ENCODE results near the gene BID. TPM values are rescaled to one million over a fixed set of nuclear protein-coding genes. Genes with fewer than 3 reads are reported as not detected.
A peak's percentile ranks its signal among the peaks of the same experiment; 100 is the strongest.
"Not testable (repeated sequence)": the region's sequence is repeated elsewhere in the genome, so short reads cannot be mapped to it uniquely, and the experiment has no call there.

BID gene
- total RNA-seq, 2 donors from 2014 or later = 32.0 to 59.3 TPM

- no peak overlapping the region for H3K27ac Mint-ChIP-seq
- ATAC-seq (no peak), DNase-seq (ENCODE audit: low spot score) (no peak)
- no peaks in the 10 kb centered on the region for H3K36me3 Mint-ChIP-seq
- H3K4me1 Mint-ChIP-seq (ENCODE audit: low read depth in 2 of 2) = no peaks in the 10 kb centered on the region
- no peak overlapping the region for H3K4me3 Mint-ChIP-seq
- H3K9me3 Mint-ChIP-seq = no peaks in the 10 kb centered on the region
- H3K27me3 Mint-ChIP-seq = no peaks in the 10 kb centered on the region
Measured at GRCh38 chr22:17717708-17718107, 56.6 kb downstream of the BID start.

DNA sequence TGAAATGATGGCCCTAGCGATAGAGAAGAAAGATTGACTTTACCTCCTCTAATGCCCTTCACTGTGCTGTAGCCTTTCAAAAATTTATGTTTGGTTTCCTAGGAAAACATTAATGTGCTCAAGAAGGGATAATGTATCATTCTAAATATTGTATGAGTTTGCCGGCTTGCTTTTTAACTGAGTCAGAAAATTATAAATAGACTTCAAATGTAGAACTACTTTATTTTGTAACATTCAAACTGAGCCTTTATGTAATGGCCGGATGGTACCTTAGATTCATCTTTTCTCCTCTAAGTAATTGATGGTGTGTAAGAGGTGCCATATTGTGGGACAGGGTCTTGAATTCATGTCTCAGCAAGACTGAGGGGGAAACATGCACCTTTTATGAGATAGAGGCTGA lies 57.7 kb downstream of the BID start:
- H3K9me3 Mint-ChIP-seq = no peaks in the 10 kb centered on the region
- H3K4me3 Mint-ChIP-seq = no peak overlapping the region
- H3K27me3 Mint-ChIP-seq = no peaks in the 10 kb centered on the region
- DNase-seq (ENCODE audit: low spot score) (no peak), ATAC-seq (no peak)
- no peaks in the 10 kb centered on the region for H3K4me1 Mint-ChIP-seq (ENCODE audit: low read depth in 2 of 2)
- no peaks in the 10 kb centered on the region for H3K36me3 Mint-ChIP-seq
- no peak overlapping the region for H3K27ac Mint-ChIP-seq

DNA sequence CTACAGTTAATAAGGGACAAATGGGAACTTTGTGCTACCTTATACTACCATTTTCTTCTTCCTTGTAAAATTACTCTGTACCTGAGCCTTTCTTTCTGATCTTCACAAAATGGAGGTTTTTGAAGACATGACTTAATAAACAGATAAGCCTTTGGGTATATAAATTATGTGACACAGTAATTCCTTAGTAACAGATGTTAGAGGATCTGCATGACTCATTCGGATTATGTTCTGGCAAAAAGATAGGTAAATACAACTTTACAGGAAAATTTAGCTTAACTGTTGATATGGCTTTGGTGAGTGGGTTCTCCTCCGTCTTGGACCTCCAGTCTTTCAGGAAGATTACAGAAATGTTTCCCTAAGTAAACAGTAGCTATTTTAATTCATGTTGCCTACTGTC lies 61.8 kb downstream of the BID start:
- H3K4me3 Mint-ChIP-seq = no peak overlapping the region
- no peaks in the 10 kb centered on the region for H3K36me3 Mint-ChIP-seq
- H3K27me3 Mint-ChIP-seq = no peaks in the 10 kb centered on the region
- DNase-seq (ENCODE audit: low spot score) (no peak), ATAC-seq (no peak)
- H3K4me1 Mint-ChIP-seq (ENCODE audit: low read depth in 2 of 2) = no peaks in the 10 kb centered on the region
- H3K9me3 Mint-ChIP-seq = no peaks in the 10 kb centered on the region
- no peak overlapping the region for H3K27ac Mint-ChIP-seq

DNA sequence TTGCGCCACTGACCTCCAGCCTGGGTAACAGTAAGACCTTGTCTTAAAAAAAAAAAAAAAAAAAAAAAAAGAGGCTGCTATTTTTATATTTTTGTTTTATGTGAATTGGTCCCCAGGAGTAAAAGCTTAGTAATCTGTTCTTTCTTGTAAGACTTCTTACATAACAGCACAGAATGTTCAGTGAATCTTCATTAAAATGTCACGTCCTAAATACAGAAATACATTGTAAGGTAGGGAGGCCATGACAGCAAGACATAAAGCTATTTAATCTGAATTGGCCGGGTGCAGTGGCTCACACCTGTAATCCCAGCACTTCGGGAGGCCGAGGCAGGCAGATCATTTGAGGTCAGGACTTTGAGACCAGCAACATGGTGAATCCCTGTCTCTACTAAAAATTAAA lies 64.2 kb downstream of the BID start:
- H3K36me3 Mint-ChIP-seq = no peaks in the 10 kb centered on the region
- no peak overlapping the region for H3K4me3 Mint-ChIP-seq
- H3K4me1 Mint-ChIP-seq (ENCODE audit: low read depth in 2 of 2) = peaks cover 14 to 16% of the 10 kb centered on the region in 2 donors
- no peaks in the 10 kb centered on the region for H3K9me3 Mint-ChIP-seq
- ATAC-seq (no peak), DNase-seq (ENCODE audit: low spot score) (no peak)
- H3K27ac Mint-ChIP-seq = no peak overlapping the region
- no peaks in the 10 kb centered on the region for H3K27me3 Mint-ChIP-seq

DNA sequence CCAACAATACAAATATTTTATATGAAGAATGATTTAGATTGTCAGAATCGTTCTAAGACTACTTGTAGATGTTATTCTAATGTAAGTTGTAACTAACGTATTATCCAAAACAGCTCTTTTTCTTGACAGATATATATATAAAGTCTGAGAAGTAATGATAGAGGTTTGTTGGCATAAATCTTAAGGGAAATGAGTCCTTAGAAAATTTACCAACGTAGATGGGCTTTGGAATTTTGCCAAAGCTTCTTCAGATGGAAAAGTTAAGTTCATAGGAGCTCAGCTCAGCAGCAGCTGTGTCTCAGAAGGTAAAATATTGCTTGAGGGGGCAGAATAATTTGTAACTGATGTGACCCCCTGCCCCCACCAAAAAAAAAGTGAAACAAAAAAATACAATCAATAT lies 66.7 kb downstream of the BID start:
- no peak overlapping the region for H3K4me3 Mint-ChIP-seq
- no peaks in the 10 kb centered on the region for H3K27me3 Mint-ChIP-seq
- no peak for ATAC-seq
- peaks cover 14 to 16% of the 10 kb centered on the region in 2 donors for H3K4me1 Mint-ChIP-seq (ENCODE audit: low read depth in 2 of 2)
- no peak for DNase-seq (ENCODE audit: low spot score)
- no peaks in the 10 kb centered on the region for H3K36me3 Mint-ChIP-seq
- peak overlapping the region in 1 of 2 donors; percentile 78 for H3K27ac Mint-ChIP-seq
- H3K9me3 Mint-ChIP-seq = no peaks in the 10 kb centered on the region

- ATAC-seq (no peak), DNase-seq (ENCODE audit: low spot score) (no peak)
- Mint-ChIP-seq H3K4me1 (ENCODE audit: low read depth in 2 of 2) (peaks cover 14 to 16% of the 10 kb centered on the region in 2 donors), H3K9me3 (no peaks in the 10 kb centered on the region), H3K27me3 (no peaks in the 10 kb centered on the region), H3K36me3 (no peaks in the 10 kb centered on the region), H3K27ac (peak overlapping the region; percentile 68 to 78), H3K4me3 (peak overlapping the region; percentile 69)
Measured at GRCh38 chr22:17706947-17707346, 67.3 kb downstream of the BID start.

DNA sequence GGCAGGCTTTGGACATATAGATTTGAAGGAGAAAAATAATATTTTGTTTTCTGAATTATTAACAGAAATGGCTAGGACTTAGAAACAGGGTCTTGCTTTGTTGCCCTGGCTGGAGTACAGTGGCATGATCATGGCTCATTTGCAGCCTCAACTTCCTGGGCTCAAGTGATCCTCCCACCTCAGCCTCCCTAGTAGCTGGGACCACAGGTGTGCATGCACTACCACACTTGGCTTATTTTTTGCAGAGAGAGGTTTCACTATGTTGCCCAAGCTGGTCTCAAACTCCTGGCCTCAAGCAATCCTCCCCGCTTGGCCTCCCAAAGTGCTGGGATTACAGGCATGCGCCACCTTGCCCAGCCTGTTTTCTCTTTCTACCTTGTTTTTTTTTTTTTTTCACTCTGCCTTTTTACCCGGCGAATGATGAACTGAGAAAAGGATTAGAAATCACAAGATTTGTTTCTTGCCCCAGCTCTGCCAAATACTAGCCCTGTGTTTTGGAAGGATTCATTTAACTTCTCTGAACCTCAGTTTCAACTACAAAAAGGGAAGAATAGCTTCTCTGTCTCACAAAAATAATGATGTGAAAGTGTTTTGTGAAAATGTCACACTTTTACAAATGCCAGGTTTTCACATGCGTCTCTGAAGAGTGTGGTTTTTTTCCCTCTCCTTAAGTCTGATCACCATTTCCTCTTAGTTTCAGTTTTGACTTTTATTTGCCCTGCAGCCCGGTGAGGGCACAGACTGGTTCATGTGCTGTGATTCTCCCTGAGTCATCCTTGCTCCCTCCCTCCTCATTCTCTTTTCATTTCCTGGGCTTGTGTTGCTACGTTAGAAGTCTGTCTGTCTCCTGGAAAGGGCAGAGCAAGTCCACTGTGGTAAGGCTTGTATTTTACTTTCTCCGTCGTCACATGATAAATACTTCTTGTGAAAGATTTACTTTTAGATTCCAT lies 68.0 kb downstream of the BID start:
- H3K27ac Mint-ChIP-seq = peak overlapping the region; percentile 68 to 78
- H3K36me3 Mint-ChIP-seq = no peaks in the 10 kb centered on the region
- no peaks in the 10 kb centered on the region for H3K27me3 Mint-ChIP-seq
- H3K9me3 Mint-ChIP-seq = no peaks in the 10 kb centered on the region
- DNase-seq (ENCODE audit: low spot score) = no peak
- peak; percentile 81 to 90 for ATAC-seq
- peaks cover 14 to 16% of the 10 kb centered on the region in 2 donors for H3K4me1 Mint-ChIP-seq (ENCODE audit: low read depth in 2 of 2)
- peak overlapping the region; percentile 69 for H3K4me3 Mint-ChIP-seq

DNA sequence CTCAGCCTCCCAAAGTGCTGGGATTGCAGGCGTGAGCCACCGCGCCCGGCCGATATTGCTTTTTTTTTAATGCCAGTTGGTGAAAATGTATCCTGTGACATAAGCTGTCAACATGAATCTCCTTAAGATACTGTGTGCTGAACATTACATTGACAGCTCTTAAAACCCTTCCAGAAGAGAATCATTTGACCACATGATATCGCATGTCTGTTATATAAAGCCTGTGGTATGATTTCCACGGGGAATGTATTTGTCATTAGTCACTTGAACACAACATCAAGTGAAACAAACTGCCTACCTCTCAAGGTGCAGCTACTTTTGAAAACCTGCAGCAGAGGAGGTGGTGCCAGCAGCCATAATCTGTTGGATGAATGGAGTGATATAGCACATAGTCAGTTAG lies 68.7 kb downstream of the BID start:
- Mint-ChIP-seq H3K4me3 (peak overlapping the region; percentile 22), H3K9me3 (no peaks in the 10 kb centered on the region), H3K27ac (no peak overlapping the region), H3K4me1 (ENCODE audit: low read depth in 2 of 2) (peaks cover 14 to 16% of the 10 kb centered on the region in 2 donors), H3K36me3 (no peaks in the 10 kb centered on the region), H3K27me3 (no peaks in the 10 kb centered on the region)
- no peak for DNase-seq (ENCODE audit: low spot score)
- ATAC-seq = no peak

DNA sequence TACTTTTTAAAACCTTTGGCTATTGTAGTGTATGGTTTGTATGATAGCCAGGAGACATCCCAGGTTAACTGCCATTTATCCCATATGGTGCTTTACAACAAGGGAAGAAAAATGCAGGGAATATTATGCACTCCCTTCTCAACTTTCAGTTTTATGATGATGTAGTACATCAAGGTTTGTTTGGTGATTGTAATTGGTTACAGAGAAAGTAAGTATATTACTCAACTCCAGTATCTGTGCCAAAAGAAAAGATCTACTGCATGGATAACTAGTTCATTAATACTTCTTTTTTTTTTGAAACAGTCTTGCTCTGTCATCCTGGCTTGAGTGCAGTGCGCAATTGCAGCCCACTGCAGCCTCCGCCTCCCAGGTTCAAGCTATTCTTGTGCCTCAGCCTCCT lies 70.5 kb downstream of the BID start:
- no peaks in the 10 kb centered on the region for H3K27me3 Mint-ChIP-seq
- no peak overlapping the region for H3K4me3 Mint-ChIP-seq
- no peak overlapping the region for H3K27ac Mint-ChIP-seq
- H3K4me1 Mint-ChIP-seq (ENCODE audit: low read depth in 2 of 2) = peaks cover 16 to 24% of the 10 kb centered on the region in 2 donors
- DNase-seq (ENCODE audit: low spot score) (no peak), ATAC-seq (no peak)
- H3K36me3 Mint-ChIP-seq = peaks cover 5% of the 10 kb centered on the region
- no peaks in the 10 kb centered on the region for H3K9me3 Mint-ChIP-seq

GRCh38 chr22:17700778-17701177 lies 73.5 kb downstream of the BID start:
- no peak overlapping the region for H3K27ac Mint-ChIP-seq
- H3K9me3 Mint-ChIP-seq = no peaks in the 10 kb centered on the region
- H3K36me3 Mint-ChIP-seq = peaks cover 5% of the 10 kb centered on the region
- H3K4me3 Mint-ChIP-seq = no peak overlapping the region
- H3K27me3 Mint-ChIP-seq = no peaks in the 10 kb centered on the region
- H3K4me1 Mint-ChIP-seq (ENCODE audit: low read depth in 2 of 2) = peaks cover 9 to 15% of the 10 kb centered on the region in 2 donors
- no peak for DNase-seq (ENCODE audit: low spot score)
- ATAC-seq = no peak

DNA sequence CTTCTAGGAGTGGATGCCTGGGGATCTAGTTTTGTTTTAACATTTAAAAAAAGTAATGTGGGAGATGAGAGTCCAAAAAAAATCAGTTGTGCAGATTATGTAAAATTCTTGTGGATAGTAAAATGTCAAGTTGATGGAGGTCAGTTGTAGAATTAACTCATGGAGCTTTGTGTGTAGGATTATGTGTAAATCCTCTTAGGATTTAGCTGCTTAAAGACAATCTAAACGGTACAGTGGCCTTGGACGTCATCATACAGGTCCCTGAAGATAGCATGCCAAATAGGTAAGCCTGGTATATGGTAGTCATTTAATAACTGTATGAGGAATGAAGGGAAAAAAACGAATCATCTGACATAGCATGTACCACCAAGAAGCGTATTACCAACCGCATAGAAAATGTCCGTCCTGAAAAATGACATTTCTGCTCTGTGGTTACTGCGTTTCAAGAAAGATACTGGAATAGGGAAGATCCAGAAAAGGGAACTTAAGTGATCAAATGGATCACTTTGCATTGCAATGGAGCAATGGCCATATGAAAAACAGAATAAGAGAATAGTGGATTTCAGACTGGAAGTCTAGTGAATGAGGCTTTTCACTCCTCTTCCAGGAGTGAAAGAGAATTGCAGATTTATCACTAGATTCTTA lies 74.5 kb downstream of the BID start:
- H3K27ac Mint-ChIP-seq = no peak overlapping the region
- no peak for ATAC-seq
- H3K4me1 Mint-ChIP-seq (ENCODE audit: low read depth in 2 of 2) = peaks cover 8 to 12% of the 10 kb centered on the region in 2 donors
- no peaks in the 10 kb centered on the region for H3K27me3 Mint-ChIP-seq
- peaks cover 5% of the 10 kb centered on the region for H3K36me3 Mint-ChIP-seq
- H3K4me3 Mint-ChIP-seq = no peak overlapping the region
- no peaks in the 10 kb centered on the region for H3K9me3 Mint-ChIP-seq
- no peak for DNase-seq (ENCODE audit: low spot score)

GRCh38 chr22:17698948-17699347 lies 75.3 kb downstream of the BID start:
- H3K4me1 Mint-ChIP-seq (ENCODE audit: low read depth in 2 of 2) = peaks cover 12% of the 10 kb centered on the region in 2 donors
- H3K36me3 Mint-ChIP-seq = peaks cover 5% of the 10 kb centered on the region
- no peaks in the 10 kb centered on the region for H3K9me3 Mint-ChIP-seq
- no peak overlapping the region for H3K4me3 Mint-ChIP-seq
- DNase-seq (ENCODE audit: low spot score) (no peak), ATAC-seq (no peak)
- H3K27me3 Mint-ChIP-seq = no peaks in the 10 kb centered on the region
- H3K27ac Mint-ChIP-seq = peak overlapping the region in 1 of 2 donors; percentile 57

- H3K36me3 Mint-ChIP-seq; H3K4me3 Mint-ChIP-seq; ATAC-seq; H3K27me3 Mint-ChIP-seq; DNase-seq (ENCODE audit: low spot score); H3K9me3 Mint-ChIP-seq: not testable (repeated sequence)
- Mint-ChIP-seq H3K4me1 (ENCODE audit: low read depth in 2 of 2) (peaks cover 12% of the 10 kb centered on the region in 2 donors), H3K27ac (peak overlapping the region in 1 of 2 donors; percentile 57)
Measured at GRCh38 chr22:17698276-17698675, 76.0 kb downstream of the BID start.

GRCh38 chr22:17697196-17697595 lies 77.1 kb downstream of the BID start:
- H3K36me3 Mint-ChIP-seq; H3K9me3 Mint-ChIP-seq; H3K4me3 Mint-ChIP-seq; ATAC-seq; H3K27ac Mint-ChIP-seq; DNase-seq (ENCODE audit: low spot score); H3K27me3 Mint-ChIP-seq: not testable (repeated sequence)
- H3K4me1 Mint-ChIP-seq (ENCODE audit: low read depth in 2 of 2) = peaks cover 12 to 13% of the 10 kb centered on the region in 2 donors

All from natural killer cell treated with Interleukin-12 subunit alpha and Interleukin-12 subunit beta and Interleukin-15 and Interleukin-18, amount 100 ng/mL, for 72 hours (primary cell).